Dendritic cell treated with granulocyte-macrophage colony-stimulating factor and Interleukin-4, amounts not matched to agents 40 ng/mL and 50 ng/mL, for 4 days (primary cell): ENCODE results near the gene MXD1.

ENCODE experiments used
- H3K27ac Mint-ChIP-seq: one replicate; pipeline ENCODE4 v1.8.0; 2022; ENCODE audit warnings: mild to moderate bottlenecking, mixed read lengths
- H3K27me3 Mint-ChIP-seq: one replicate; pipeline ENCODE4 v1.8.0; 2022; ENCODE audit warnings: mild to moderate bottlenecking, mixed read lengths
- H3K36me3 Mint-ChIP-seq: one replicate; pipeline ENCODE4 v1.8.0; 2022; ENCODE audit warnings: low read depth, mixed read lengths
- H3K4me1 Mint-ChIP-seq: one replicate; pipeline ENCODE4 v1.8.0; 2022; ENCODE audit warnings: low read depth, mixed read lengths
- H3K4me3 Mint-ChIP-seq: one replicate; pipeline ENCODE4 v1.8.0; 2022; ENCODE audit warnings: mild to moderate bottlenecking, moderate library complexity, mixed read lengths
- H3K9me3 Mint-ChIP-seq: one replicate; pipeline ENCODE4 v1.8.0; 2022; ENCODE audit warnings: mixed read lengths
- intact Hi-C: fragments of 100-400 bp; cut with micrococcal nuclease; formaldehyde crosslinking; loops from one replicate; pipeline ENCODE4 v1.15.0; 2022

Gene MXD1

DNA sequence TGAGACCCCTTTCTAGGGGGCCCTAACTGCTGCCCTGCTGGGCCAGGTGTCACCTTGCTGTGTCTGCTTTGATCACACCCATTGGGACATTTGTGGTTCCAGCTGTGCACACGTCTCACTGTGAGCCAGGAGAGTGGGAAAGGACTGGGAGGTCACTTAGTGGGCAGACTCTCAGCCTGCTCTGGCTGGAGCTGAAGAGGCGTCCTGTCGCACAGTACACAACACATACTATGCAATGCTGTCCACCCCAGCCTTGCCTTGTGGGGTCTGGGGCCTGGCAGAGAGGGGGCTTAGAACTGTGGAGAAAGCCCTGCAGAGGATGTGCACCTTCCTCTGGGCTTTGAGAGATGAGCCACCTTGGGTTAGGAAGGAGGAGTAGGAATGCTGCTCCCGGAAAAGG is 71.8 kb downstream of the MXD1 start:
- peaks cover 7% of the 10 kb centered on the region for H3K9me3 Mint-ChIP-seq
- peaks cover 5% of the 10 kb centered on the region for H3K36me3 Mint-ChIP-seq
- intact Hi-C loops, result loop anchor here (5.0 kb wide), 1 partner anchor 39 kb away; no protein-coding TSS in a partner anchor

DNA sequence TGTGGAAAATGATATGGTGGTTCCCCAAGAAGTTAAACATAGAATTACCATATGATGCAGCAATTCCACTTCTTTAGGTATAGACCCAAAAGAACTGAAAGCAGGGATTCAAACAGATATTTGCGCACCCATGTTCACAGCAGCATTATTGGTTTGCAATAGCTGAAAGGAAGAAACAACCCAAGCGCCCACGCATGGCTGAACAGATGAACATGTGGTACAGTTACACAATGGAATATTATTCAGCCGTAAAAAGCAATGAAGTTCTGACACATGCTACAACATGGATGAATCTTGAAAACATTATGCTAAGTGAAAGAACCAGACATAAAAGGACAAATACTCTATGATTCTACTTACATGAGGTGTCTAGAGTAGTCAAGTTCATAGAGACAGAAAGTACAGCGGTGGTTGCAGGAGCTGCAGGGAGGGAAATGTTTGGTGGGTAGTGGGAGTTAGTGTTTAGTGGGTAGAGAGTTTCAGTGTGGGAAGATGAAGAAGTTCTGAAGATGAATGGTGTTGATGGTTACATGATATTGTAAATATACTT is 73.3 kb downstream of the MXD1 start:
- peaks cover 5% of the 10 kb centered on the region for H3K36me3 Mint-ChIP-seq
- peaks cover 50% of the 10 kb centered on the region for H3K4me1 Mint-ChIP-seq
- no peak overlapping the region for H3K4me3 Mint-ChIP-seq
- H3K9me3 Mint-ChIP-seq, result peaks cover 7% of the 10 kb centered on the region
- no peak overlapping the region for H3K27ac Mint-ChIP-seq
- H3K27me3 Mint-ChIP-seq, result no peaks in the 10 kb centered on the region
- intact Hi-C loops, result loop anchor here (5.0 kb wide), 1 partner anchor 41 kb away; no protein-coding TSS in a partner anchor

More for the DNA sequence above, 71.8 kb downstream of the MXD1 start:
- peak overlapping the region; percentile 67 for H3K27ac Mint-ChIP-seq
- no peak overlapping the region for H3K4me3 Mint-ChIP-seq
- H3K4me1 Mint-ChIP-seq, result peaks cover 46% of the 10 kb centered on the region
- no peaks in the 10 kb centered on the region for H3K27me3 Mint-ChIP-seq

DNA sequence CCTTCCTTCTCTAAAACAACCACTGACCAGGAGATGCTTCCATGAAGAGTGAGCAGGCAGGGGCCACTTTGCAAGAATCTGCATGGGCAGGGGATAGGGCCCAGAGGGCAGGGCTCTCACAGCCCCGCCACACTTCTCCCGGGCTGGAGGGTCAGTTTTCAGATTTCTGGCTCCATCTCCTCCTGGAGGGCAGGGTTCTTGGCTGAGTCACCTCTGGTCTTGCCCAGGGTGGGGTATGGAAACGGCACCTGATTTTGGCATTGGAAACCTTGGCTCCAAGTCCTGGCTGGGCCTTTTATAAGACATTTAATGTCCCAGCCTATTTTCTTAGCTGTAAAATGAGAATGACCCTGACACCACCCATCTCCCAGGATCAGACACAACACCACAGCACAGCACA is 74.1 kb downstream of the MXD1 start:
- peaks cover 5% of the 10 kb centered on the region for H3K36me3 Mint-ChIP-seq
- intact Hi-C loops, result loop anchor here (5.0 kb wide), 1 partner anchor 42 kb away; no protein-coding TSS in a partner anchor

DNA sequence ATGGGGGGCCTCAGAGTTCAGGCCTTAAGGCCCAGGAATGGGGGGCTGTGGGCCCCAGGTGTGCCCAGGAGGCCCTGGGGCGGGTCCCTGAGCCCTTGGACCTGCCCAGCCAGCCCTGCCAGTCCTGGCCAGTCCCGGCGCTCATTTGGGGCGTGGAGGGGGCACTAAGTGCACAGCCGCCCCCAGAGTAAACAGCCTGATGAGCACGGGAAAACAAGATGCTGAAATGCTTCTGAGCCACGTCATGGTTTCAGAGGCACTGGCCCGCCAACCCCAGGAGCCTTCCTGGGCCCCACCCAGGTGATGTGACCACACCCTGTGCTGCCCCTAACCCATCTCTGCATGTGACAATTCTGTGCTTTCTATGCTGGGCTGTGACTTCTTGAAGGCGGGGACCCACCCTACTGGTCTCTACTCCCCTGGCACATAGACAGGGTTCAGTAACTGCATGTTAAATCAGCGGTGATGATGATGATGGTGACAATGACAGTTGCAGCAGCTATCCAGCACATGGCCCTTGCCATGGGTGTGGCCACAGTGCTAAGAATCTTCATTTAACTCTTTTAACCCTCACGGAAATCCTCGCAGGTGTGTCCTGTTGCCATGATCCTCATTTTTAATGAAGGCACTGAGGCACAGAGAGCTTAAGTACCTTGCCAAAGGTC is 74.7 kb downstream of the MXD1 start:
- intact Hi-C loops, result loop anchor here (5.0 to 10.0 kb wide), 2 partner anchors 42 to 55 kb away; no protein-coding TSS in a partner anchor
- Mint-ChIP-seq H3K27me3 (no peaks in the 10 kb centered on the region), H3K27ac (no peak overlapping the region), H3K4me3 (no peak overlapping the region), H3K36me3 (peaks cover 5% of the 10 kb centered on the region), H3K9me3 (peaks cover 7% of the 10 kb centered on the region), H3K4me1 (peaks cover 41% of the 10 kb centered on the region)

More for the DNA sequence above, 74.1 kb downstream of the MXD1 start:
- no peak overlapping the region for H3K4me3 Mint-ChIP-seq
- H3K27ac Mint-ChIP-seq, result no peak overlapping the region
- H3K9me3 Mint-ChIP-seq, result peaks cover 7% of the 10 kb centered on the region
- peaks cover 42% of the 10 kb centered on the region for H3K4me1 Mint-ChIP-seq
- no peaks in the 10 kb centered on the region for H3K27me3 Mint-ChIP-seq
